GM10248 (cell line): ENCODE data around the gene DIP2B.
"Not testable (repeated sequence)": the region's sequence is repeated elsewhere in the genome, so short reads cannot be mapped to it uniquely, and the experiment has no call there.

Source experiments
- CTCF ChIA-PET: fragments of 300-600 bp; sonication (Branson Sonifier 250); formaldehyde crosslinking; extraction: SDS; loops from one replicate; lab custom pipeline; 2021; ENCODE audit warnings: antibody characterized with exemption; lab: Yijun Ruan, JAX
- POLR2A ChIA-PET: fragments of 350-650 bp; sonication (Branson Sonifier 250); formaldehyde crosslinking; extraction: SDS; loops from one replicate; lab custom pipeline; 2020; ENCODE audit warnings: antibody characterized with exemption; lab: Yijun Ruan, JAX
- DNase-seq: peaks from one replicate; pipeline ENCODE4 v3.0.0; 2012; ENCODE audit errors: extremely low spot score
- TF ChIP-seq, protein P1 (sequence below): IDR thresholded peaks from 2 replicates; pipeline ENCODE4 v1.5.1; 2012; ENCODE audit warnings: mild to moderate bottlenecking, low read depth; ENCODE audit errors: extremely low read depth, missing control alignments, control extremely low read depth

DIP2B gene

DNA sequence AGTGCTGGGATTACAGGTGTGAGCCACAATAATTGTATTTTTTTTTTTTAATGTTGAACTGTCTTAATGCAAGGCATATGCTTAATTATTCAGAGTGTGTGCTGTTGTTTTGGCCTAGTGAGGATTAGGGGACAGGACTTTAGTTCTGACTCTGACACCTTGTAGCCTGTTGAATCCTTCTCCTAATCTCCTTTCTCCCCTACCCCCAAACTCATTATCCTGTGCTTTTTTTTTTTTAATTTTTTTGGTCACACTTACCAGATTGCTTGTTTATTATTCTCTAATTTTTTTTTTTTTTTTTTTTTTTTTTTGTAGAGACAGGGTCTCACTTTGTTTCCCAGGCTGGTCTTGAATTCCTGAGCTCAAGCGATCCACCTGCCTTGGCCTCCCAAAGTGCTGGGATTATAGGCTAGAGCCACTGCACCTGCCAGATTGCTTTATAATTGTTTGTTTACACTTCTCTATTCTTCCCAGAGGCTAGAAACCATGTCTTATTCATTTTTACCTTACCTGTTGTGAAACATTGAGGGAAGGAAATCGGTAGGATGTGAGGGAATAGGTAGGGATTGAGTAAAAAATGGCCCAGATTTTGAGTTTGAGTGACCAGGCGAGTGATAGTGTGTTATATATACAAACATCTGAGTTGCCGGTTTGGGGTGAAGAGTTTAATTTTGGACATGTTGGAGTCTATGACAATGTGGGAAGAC is 32.2 kb downstream of the DIP2B start:
- ChIA-PET POLR2A (interaction anchor here (0.6 kb wide), 1 partner anchor 26 kb away, joined by 4 read pairs; no protein-coding TSS in a partner anchor), CTCF (interaction anchor here (1.1 to 2.4 kb wide), 6 partner anchors 9 to 101 kb away, joined by 3 to 6 read pairs (median 5); partner anchors contain the start of gene DIP2B)
- TF ChIP-seq, protein P1, sequence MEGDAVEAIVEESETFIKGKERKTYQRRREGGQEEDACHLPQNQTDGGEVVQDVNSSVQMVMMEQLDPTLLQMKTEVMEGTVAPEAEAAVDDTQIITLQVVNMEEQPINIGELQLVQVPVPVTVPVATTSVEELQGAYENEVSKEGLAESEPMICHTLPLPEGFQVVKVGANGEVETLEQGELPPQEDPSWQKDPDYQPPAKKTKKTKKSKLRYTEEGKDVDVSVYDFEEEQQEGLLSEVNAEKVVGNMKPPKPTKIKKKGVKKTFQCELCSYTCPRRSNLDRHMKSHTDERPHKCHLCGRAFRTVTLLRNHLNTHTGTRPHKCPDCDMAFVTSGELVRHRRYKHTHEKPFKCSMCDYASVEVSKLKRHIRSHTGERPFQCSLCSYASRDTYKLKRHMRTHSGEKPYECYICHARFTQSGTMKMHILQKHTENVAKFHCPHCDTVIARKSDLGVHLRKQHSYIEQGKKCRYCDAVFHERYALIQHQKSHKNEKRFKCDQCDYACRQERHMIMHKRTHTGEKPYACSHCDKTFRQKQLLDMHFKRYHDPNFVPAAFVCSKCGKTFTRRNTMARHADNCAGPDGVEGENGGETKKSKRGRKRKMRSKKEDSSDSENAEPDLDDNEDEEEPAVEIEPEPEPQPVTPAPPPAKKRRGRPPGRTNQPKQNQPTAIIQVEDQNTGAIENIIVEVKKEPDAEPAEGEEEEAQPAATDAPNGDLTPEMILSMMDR = no peak
- no peak for DNase-seq

DNA sequence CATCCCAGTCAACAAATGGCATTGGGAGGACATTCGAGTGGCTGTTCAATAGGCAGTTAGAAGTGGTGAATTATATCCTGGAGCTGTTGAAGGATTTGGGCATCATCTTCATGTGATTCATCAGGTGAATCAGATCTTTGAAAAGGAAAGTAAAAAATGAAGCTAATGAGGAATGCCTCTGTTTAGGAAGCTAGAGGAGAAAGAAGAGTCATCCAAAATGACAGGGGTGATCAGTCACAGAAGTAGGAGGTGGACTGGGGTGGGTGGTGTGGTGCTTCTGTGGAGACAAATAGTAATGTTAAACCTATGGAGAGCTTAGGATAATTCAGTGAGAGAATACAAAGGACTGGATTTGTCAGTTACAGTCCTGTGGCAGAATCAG is 32.7 kb downstream of the DIP2B start:
- TF ChIP-seq, protein P1 = no peak
- no peak for DNase-seq
- ChIA-PET POLR2A (interaction anchor here (0.6 kb wide), 1 partner anchor 25 kb away, joined by 4 read pairs; no protein-coding TSS in a partner anchor), CTCF (interaction anchor here (1.0 to 2.5 kb wide), 8 partner anchors 8 to 100 kb away, joined by 3 to 13 read pairs (median 6); partner anchors contain the start of gene DIP2B)

DNA sequence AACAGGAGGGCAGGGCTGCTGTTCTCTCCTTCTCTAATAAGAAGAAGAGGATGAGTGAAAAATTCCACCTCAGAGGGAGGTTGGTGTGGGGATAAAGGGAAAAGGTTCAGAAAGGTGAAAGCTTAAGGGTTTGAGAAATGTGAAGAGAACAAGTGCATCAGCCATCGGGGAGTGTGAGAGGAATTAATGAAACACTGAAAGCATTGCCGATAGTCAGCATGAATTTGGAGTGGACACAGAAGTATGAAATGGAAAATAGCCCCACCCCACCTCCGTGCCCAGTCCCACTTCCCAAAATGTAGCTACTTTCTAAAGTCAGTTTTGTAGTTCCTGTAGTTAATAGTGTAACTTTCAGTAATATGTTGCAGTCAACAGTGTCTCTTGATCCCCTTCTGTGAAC is 33.4 kb downstream of the DIP2B start:
- no peak for DNase-seq
- ChIA-PET POLR2A (interaction anchor here (0.8 to 1.0 kb wide), 2 partner anchors 23 to 229 kb away, joined by 3 to 4 read pairs; no protein-coding TSS in a partner anchor), CTCF (interaction anchor here (0.8 to 2.5 kb wide), 8 partner anchors 11 to 100 kb away, joined by 3 to 13 read pairs (median 6); partner anchors contain the start of gene DIP2B)
- TF ChIP-seq, protein P1 = no peak

DNA sequence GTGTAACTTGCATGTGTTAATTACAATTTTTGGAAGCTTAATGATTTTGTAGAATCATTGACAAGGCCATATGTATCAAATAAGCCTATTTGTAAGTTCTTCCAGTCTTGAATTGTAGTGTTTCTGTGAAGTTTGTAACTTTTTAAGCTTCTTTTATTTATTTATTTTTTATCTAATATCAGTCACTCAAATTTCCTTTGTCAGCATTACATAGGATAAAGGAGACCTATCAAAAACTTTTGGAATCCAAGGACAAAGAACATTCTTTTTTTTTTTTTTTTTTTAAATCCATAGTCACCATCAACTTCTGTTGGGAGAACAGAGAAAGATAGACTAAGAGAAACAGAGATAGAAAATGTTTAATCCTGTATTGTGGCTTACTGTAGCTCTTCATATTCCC is 36.4 kb downstream of the DIP2B start:
- CTCF ChIA-PET = interaction anchor here (0.8 to 1.6 kb wide), 4 partner anchors 23 to 31 kb away, joined by 3 to 4 read pairs (median 3); no protein-coding TSS in a partner anchor

DNA sequence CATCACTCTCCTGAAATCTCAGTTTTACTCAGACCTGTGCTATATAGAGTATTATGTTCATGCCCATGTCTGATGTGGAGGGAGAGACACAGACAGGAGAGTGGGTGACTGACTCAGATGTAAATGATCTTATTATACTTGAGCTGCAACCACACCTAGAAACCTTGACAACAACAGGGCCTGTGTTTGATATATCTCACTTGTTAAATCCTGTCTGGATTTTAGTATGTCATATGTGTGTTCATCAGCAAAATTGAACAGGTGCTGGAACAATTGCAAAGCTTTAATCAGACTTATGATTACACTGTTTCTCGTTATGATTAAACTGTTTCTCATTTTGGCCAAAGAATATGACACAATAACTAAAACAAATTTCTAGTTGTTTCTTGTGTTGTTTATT is 37.7 kb downstream of the DIP2B start:
- CTCF ChIA-PET = interaction anchor here (1.0 to 1.8 kb wide), 6 partner anchors 11 to 55 kb away, joined by 3 to 5 read pairs (median 4); partner anchors contain the start of gene DIP2B
- peak; percentile 29 for DNase-seq
- TF ChIP-seq, protein P1 = no peak
- POLR2A ChIA-PET = no interaction called here

More for the DNA sequence above, 36.4 kb downstream of the DIP2B start:
- DNase-seq = no peak
- POLR2A ChIA-PET = no interaction called here
- TF ChIP-seq, protein P1 = no peak

DNA sequence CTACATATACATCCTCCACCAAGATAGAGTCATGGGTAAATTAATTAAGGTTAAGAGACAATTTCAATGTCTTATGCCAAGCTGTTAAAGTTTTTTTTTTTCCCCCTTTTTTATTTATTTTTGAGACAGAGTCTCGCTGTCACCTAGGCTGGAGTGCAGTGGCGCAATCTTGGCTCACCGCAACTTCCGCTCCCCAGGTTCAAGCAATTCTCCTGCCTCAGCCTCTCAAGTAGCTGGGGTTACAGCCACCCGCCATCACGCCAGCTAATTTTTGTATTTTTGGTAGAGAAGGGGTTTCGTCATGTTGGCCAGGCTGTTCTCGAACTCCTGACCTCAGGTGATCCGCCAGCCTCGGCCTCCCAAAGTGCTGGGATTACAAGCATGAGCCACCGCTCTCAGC is 38.4 kb downstream of the DIP2B start:
- POLR2A ChIA-PET = not testable (repeated sequence)
- CTCF ChIA-PET = interaction anchor here (1.0 to 1.8 kb wide), 6 partner anchors 12 to 54 kb away, joined by 3 to 5 read pairs (median 4); partner anchors contain the start of gene DIP2B

More for the DNA sequence above, 38.4 kb downstream of the DIP2B start:
- DNase-seq = not testable (repeated sequence)
